ENCODE results near the gene TYW5.

The TYW5 gene

GRCh38 chr2:199972088-199972626 lies 16.9 kb upstream of the TYW5 start:
- no peak for DNase-seq

- DNase-seq, result no peak
Measured at GRCh38 chr2:199968126-199968525, 12.8 kb upstream of the TYW5 start.

GRCh38 chr2:199966976-199967375 lies 11.7 kb upstream of the TYW5 start:
- no peak for DNase-seq

DNA sequence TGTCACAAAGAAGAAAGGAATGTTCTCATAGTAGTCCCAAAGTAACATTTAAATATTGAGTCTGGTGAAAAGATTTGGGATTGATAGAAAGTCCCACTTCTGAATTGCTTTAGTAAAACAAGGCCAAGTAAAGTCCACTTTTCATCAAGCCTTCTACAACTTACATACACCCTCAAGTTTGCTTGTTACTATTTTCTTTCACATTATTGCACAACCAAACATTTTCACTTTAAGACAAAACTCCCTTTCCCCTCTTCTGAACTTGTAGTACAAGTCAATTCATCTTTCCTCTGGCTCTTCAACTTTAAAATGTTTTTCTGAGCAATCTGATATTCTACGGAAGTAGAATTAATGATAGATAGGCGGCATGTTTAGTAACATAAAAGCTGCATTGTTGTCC lies 11.1 kb upstream of the TYW5 start:
- no peak for DNase-seq

- DNase-seq, result no peak
Measured at GRCh38 chr2:199962203-199962602, 6.9 kb upstream of the TYW5 start.

DNA sequence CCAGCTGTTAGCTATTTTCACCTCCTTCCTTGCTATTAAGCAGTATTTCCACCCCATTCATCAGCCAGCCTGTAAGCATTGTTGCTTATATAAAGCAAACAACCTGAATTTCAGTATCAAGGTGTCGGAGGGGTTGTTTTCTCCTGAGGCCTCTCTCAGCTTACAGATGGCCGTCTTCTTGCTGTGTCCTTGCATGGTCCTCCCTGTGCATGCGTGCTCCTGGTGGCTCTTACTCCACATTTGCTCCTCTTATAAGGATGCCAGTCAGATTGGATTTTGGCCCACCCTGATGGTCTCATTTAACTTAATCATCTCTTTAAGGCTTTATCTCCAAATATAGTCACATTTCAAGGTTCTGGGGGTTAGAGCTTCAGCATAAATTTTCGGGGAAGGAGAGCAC lies 2.7 kb upstream of the TYW5 start:
- no peak for DNase-seq

- peak in 1 of 2 donors; percentile 2 for DNase-seq
Measured at GRCh38 chr2:199956062-199956380, 730 bp upstream of the TYW5 start.

DNA sequence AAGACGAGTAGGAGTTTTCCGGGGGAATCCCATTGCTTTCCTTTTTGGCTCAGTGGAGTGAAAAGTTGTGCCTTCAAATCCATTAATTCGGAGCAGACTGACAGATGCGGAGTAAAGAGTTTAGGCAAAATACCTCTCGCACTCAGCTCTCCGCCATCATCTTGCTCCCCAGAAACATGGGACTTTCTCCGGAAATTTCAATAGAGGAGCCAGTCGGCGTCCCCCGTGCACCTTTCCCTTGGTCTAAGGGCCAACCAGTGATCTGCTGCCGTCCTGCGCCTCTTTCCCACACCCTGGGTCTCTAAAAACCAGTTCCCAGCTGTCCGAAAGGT lies 318 bp downstream of the TYW5 start:
- DNase-seq, result no peak

DNA sequence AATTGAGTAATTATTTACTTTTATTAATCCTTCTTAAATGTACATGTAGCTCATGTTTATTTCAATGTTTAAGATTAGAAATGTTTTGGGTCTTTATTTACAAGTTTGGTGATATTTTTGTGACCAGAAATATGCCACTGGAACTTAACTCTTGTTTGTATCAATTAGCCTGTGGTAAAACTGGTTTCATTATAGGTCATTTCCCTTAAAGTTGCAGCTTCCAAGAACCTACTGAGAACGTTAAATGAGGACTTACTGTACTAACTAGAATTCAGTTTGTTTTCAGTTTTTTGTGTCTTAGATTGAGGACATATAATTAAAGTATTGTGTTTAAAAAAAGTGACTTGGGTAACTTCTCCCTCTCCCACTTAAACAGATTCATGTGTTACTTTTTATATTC lies 4.3 kb downstream of the TYW5 start:
- no peak for DNase-seq

- DNase-seq, result no peak
Measured at GRCh38 chr2:199950396-199950795, 4.9 kb downstream of the TYW5 start.

GRCh38 chr2:199946836-199947235 lies 8.5 kb downstream of the TYW5 start:
- no peak for DNase-seq

GRCh38 chr2:199946196-199946595 lies 9.1 kb downstream of the TYW5 start:
- no peak for DNase-seq

GRCh38 chr2:199943373-199943772 lies 11.9 kb downstream of the TYW5 start:
- DNase-seq, result no peak

DNA sequence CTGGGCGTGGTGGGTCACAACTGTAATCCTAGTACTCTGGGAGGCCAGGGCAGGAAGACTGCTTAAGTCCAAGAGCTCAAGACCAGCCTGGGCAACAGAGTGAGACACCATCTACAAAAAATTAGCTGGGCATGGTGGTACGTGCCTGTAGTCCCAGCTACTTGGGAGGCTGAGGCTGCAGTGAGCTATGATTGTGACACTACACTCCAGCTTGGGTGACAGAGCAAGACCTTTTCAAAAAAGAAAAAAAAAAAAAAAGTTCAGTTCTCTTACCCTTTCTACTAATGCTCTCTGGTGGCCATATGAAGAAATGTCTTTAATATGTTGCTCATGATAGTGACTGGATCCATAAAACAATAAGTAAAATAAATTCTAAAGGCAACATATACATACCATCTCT lies 14.9 kb downstream of the TYW5 start:
- peak in 1 of 2 donors; percentile 6 for DNase-seq

- no peak for DNase-seq
Measured at GRCh38 chr2:199936554-199936953, 18.7 kb downstream of the TYW5 start.

DNA sequence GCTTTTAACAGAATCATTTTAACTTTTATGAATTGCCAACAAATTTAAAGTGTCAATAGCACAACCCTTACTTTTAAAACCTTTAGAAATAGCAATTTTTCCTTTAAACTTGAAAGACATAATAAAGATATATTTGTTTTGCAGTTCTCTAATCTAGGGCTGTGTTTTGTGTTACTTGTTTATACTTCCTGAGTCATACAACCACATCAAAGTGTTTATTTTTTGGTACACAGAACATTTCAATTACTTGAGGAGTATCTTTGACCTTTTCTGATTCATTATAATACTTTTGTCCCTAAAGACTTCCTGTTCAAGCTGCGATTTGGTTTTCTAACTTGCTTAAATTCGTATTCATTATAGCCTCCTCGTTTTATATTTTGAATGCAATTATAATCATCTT lies 21.8 kb downstream of the TYW5 start:
- DNase-seq, result no peak

DNA sequence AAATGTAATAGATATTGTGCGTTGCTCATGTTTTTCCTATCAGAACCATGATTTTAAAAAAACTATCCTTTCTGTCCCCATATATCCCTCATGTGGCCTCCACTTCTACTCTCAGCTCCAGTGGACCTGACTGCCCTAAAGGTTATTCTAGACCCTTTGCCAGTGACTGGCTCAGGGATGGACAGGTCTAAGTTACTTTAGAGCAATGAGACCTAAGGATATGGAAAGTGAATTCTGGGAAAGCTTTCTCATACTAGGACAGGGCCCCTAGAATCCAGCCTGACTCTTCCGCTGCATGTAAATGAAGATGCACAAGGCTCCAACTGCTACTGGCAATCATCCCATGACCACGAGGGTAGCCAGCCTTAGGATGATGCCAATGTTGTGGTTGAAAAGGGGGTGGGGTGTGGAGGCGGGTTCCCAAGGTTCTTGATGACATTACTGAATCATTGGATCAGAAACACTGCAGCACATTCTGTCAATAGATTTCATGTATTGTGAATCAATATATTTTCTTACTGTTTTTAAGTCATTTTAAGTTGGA lies 22.9 kb downstream of the TYW5 start:
- no peak for DNase-seq

DNA sequence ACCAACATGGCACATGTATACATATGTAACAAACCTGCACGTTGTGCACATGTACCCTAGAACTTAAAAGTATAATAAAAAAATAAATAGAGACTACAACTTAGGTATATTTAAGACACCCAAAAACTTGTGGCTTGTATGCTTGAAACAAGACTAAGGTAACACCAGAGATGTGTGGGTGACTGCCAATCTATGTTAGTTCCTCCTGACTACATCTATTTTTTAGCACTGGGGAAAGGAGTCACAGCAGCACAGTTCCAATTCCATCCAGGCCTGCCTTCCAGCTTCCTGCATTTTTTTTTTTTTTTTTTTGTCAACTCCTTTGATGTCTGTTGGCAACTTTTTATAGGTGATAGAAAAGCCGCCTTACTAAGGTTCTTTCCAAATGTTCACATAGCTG lies 26.0 kb downstream of the TYW5 start:
- no peak for DNase-seq

GRCh38 chr2:199928626-199929025 lies 26.7 kb downstream of the TYW5 start:
- no peak for DNase-seq

GRCh38 chr2:199928226-199928625 lies 27.1 kb downstream of the TYW5 start:
- no peak for DNase-seq

GRCh38 chr2:199926806-199927205 lies 28.5 kb downstream of the TYW5 start:
- DNase-seq, result no peak

DNA sequence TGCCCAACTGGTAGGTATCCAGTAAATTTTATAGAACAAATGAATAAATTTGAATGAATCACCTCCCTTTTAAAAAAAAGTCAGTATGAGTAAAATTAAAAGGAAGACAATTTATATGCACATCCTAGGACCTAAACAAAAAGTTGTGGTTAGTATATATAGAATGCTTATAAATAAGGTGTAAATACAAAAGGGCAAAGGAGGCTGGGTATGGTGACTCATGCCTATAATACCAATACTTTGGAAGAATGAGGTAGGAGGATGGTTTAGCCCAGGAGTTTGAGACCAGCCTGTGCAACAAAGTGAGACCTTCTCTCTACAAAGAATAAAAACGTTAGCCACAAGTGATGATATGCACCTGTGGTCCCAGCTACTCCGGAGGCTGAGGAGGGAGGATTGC lies 31.4 kb downstream of the TYW5 start:
- DNase-seq, result no peak

- no peak for DNase-seq
Measured at GRCh38 chr2:199922856-199923255, 32.4 kb downstream of the TYW5 start.

DNA sequence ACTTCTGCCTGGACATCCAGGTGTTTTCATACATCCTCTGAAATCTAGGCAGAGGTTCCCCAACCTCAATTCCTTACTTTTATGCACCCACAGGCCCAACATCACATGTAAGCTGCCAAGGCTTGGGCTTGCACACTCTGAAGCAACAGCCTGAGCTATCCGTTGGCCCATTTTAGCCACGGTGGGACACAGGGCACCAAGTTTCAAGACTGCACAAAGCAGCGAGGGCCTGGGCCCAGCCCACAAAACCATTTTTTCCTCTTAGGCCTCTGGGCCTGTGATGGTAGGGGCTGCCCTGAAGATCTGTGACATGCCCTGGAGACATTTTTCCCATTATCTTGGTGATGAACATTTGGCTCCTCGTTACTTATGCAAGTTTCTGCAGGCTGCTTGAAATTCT lies 38.3 kb downstream of the TYW5 start:
- DNase-seq, result no peak

DNA sequence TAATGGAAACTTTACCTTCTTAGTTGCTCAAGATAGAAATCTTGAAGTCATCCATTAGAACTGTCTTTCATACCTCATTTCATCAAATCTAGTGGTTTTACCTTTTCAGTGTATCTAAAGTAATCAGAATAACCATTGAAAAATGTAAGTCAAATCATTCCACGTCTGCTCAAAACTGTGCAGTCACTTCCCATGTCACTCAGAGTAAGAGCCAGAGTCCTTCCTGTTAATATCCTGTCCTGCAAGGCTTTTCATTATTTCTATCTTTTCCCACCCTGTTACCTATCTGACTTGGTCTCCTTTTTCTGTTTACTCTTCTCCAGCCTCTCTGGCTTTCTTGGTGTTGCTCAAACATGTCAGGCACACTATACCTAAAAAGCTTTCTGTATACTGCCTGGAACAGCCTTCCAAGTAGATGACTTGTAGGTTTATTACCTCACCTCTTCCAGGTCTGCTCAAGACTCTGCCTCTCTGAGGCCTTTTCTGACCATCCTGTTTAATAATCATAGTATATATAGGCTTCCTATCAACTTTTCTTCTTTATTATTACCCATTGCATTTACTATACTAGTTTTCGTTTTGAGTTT lies 40.8 kb downstream of the TYW5 start:
- DNase-seq, result no peak
